GM19025 (cell line): ENCODE results near the gene ITGA7.

Experiments
- ATAC-seq: cut with Tn5 transposase; IDR thresholded peaks from one replicate; pipeline ENCODE4 v1.9.1; 2021; ENCODE audit warnings: mild to moderate bottlenecking, low read depth, moderate library complexity; ENCODE audit not compliant: unreplicated experiment

ITGA7 gene

DNA sequence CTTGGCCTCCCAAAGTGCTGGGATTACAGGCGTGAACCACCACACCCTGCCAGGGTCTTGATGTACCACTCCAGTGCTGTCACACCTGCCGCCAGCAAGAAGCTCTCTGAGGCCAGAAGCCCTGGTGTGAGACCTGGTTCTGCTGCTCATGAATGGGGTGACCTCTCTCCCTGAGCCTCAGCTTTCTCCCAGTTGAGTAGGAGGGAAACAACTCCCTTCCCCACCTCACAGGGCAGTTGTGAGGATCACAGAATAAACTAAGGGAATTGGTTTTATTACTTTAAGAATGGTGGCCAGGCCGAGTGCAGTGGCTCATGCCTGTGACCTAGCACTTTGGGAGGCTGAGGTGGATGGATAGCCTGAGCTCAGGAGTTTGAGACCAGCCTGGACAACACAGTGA lies 26.9 kb upstream of the ITGA7 start:
- no peak for ATAC-seq

DNA sequence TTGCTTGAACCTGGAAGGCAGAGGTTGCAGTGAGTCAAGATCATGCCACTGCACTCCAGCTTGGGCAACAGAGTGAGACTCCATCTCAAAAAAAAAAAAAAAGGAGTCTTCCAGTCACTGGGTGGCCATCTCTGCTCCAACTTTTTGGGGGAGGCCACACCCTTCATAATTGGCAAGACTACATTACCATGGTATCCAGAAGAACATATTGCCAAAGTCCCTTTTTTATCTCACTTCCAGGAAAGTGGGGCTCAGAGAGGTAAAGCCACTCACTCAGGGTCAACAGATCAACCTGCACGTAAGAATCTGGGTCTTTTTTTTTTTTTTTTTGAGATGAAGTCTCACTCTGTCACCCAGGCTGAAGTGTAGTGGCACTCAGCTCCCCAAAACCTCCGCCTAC lies 26.2 kb upstream of the ITGA7 start:
- ATAC-seq = no peak

DNA sequence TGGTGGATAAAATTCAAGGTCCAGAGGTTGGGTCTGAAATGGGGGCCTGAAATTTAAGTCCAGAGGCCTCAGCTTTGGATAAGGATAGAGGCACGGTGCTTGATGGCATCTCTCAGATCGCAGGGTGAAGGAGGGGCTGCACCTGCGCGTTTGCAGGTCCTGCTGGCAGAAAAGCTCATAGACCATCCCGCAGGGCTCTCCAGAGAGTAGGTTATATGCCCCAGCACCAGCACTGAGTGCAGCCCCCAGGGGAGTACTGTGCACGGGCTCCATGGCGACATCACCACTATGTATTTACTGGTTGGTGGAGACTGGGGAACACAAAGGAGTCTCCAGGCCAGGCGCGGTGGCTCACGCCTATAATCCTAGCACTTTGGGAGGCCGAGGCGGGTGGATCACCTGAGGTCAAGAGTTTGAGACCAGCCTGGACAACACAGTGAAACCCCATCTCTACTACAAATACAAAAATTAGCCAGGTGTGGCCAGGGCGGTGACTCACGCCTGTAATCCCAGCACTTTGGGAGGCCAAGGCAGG lies 25.4 kb upstream of the ITGA7 start:
- ATAC-seq = no peak

DNA sequence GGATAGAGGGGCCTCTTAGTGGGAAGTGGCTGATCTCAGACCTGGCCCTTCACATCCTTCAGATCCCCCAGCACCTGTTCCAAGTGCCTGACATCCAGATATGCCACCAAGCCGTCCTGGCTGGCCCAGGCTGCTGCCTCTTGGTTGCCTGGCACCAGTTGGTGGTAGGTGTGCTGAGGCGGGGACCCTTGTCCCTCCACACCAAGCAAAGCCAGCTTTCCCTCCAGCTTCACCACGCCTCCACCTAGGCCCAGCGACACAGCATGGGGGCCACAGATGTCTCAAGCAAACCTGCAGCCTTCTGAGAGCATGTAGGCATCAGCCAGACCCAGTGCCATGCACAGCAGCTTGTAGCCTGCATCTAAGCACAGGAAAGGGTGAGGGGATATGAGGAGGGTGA lies 24.6 kb upstream of the ITGA7 start:
- no peak for ATAC-seq

DNA sequence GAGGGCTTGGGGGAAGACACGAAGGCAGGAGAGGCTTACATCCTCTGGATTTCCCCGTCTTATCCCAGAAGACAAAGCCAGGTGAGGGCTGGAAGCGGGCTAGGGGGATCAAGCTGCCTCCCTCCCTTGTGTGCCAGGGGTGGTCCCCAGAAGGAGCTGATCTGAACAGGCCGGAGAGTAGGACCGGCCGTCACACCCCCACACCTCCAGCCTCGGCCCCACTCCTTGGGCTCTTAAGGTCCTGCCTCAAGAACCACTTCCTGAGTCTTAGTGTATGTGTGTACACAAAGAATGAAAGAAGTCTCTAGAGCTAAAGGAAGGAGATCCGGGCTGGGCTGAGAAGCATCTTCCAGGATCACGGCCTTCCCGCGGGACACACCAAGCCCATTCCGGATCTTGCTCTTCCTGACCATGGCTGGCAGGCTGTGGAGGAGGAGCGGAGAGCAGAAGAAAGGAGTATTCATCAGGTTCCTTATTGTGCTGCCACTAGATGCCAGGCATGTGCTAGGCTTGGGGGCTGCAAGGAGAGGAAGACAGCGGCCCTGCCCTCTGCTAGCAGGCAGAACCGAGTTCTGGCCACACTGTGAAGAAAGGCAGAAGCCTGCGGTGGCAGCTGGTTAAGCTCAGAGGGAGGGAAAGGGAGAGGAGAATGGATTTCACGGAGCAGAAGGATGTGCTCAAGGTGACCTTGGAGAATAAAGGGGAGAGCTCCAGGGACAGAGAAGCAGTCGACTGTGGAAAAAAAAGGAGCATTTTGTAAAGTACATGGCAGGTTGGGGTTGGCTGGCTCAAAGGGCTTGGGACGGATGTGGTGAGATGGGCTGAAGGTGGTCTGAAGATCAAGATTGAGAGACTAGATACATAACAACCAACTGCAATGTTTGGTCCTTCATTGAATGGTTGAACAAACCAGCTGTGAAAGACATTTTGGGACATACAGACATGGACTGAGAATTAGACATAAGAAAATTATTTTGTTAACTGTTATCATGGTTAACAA lies 22.4 kb upstream of the ITGA7 start:
- ATAC-seq = peak; percentile 31

DNA sequence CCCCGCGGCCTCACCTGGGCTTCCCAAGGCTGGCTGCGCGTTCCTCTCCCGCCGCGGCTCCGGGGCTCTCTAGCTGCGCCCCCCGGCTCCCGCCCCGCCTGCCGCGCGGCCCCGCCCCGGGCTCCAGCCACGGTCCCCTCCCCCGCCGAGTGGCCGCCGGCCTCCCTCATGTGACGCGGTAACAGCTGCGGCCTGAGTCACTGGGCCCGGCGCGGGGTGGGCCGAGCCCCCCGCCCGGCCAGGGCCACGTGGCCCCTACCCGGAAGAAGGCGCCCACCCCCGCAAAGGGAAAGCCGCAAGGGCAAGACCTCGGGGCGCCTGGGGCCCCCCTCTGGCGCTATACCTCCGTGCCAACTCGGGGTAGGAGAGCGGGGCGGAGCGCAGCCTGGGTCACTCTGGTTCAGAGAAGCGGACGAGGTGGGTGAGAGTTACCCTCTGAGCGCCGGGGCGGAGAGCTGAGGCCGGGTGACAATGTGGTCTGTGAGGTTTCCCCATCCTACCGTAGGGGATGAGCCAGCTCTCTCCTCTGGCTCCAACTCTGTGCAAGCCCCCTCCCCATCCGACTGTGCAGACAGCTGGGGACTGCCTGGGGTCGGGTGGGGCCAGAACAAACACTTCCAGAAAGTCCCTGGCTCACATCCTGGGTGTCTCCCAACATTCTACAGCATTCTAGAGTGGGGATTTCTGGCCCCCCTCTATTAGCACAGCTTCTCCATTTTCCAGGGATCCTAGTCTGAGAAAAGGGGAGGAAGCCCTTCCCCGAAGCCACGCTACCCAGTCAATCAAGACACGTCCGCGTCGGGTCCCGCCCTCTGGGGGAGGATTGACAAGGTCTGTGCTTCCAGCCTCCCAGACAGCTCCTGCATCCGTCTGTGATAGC lies 21.5 kb upstream of the ITGA7 start, which contains the start of gene CD63:
CD63 (minus strand) TSS at position 71 of the 880 bp plus-strand sequence. CDS start 668 bp downstream, outside the sequence.
- peak; percentile 71 for ATAC-seq

DNA sequence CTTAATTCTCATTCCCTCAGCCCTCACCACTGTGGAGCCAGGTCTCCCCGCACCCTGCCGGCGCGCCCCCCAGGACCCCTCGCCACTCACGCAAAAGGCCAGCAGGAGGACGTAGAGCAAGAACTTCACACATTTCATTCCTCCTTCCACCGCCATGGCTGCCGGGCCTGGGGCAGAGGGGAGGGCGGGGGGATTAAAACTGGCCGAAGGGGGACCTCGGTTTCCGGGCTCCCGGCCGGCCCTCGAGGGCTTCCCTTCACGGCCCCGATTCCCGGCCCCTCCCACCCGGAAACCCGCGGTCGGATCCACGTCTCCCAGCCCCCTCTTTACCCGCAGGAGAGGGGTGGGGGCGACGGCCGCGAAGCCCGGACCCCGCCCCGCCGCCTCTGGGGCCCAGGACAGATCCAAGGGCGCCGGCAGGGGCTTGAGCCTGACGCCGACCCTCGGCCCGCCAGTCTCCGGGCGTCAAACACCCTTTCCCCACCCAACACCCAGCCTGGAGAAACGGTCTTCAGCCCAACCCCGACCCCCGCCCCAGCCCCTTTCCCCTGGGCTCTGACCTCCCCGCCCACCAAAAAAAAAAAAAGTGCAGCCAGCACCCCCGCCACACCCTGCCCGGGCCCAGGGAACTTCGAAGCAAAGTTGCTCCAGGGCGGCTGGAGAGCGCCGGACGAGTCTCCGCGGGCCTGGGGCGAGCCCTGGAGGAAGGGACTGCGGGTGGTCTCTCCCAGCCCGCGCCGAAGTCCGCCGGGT lies 20.7 kb upstream of the ITGA7 start:
- ATAC-seq = peak; percentile 15

DNA sequence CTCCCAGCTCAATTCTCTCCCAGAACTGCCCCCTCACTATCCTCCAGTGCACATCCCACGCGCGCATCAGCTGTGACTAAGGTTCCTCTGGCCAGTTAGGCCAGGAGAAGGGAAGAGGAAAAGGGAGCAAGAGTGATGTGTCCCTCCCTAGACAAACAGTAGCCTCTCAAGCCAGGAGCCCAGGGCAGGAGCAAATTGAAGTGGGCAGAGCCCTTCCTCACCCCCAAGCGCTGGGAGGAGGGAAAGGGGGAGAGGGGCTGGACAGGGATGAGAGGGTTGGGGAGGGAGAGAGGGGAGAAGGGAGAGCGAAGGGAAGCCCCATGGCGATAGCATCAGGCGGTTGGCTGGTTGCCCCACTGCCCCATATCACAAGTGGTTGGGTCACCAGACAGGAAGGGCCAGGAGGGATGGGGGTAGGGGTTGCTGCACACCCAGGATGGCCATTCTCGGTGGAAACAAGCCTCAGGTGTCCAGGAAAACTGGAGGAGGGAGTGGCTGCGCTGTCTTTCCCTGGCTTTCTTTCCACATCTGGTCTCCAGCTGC lies 20.0 kb upstream of the ITGA7 start:
- no peak for ATAC-seq

DNA sequence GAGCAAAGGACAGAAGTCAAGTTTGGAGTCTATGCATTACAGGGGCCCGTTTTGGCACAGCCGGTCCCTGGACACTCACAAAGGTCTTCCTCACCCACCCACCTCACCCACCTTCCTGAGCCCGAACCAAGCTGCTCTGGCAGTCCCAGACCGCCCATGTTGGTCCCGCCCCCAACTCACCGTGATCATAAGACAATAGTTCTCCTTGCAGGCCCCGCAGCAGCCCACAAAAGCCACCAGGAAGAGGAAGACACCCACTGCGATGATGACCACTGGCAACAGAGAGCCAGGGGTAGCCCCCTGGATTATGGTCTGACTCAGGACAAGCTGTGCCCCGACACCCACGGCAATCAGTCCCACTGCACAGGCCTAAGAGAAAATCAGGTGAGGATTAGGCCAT lies 19.3 kb upstream of the ITGA7 start:
- no peak for ATAC-seq

DNA sequence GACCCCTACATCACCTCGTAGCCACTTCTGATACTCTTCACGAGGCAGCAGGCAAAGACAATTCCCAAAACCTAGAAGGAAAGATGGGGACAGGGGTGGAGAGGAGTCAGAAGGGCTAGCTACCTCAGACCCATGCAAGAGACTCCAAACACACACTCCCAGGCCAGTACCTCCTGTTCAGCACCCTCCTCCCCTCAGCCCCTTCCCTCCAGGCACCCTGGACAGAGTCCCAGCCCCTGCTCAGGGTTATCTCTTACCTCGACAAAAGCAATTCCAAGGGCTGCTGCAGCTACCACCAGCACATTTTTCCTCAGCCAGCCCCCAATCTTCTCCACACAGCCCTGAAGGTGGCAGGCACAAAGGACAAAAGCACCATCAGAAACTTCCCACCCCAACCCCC lies 17.9 kb upstream of the ITGA7 start:
- ATAC-seq = no peak

DNA sequence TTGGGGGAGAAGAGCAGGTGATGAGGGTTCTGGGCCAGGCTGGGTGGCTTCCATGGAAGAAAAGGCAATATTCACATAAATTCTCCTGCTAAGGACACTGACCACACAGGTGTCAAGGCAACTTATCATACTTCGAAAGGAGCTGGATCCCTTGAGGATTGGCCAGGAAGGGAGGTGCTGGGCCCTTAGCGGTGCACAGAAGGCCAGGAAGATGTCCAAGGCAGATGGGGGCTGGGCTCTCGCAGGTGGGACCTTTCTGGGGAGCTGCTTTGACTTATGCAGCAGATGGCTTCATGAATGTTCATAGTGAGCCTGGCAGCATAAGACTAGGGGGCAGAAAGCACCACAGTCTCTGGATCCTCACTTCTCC lies 17.2 kb upstream of the ITGA7 start:
- ATAC-seq = no peak

DNA sequence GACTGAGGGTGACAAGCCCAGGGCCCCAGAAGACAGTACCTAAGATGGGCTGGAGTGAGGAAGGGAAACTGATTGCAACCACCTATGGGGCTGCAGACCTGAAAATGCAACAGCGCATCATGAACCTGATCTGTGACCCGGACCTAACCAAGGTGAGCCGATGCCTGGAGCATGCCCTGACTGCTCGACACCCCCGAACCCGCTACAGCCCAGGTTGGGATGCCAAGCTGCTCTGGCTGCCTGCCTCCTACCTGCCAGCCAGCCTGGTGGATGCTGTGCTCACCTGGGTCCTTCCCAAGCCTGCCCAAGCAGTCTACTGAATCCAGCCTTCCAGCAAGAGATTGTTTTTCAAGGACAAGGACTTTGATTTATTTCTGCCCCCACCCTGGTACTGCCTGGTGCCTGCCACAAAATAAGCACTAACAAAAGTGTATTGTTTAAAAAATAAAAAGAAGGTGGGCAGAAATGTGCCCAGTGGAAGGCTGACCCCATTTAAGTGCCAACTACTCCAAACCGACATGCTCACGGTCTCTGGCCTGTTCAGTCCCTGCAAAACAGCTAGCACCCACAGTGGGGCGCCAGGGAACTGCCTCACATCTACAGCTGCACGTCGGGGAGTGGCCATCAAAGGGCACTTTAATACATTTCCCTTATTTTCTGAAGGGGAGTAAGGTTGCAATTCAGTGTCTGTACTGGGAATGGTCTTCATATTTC lies 16.7 kb upstream of the ITGA7 start:
- no peak for ATAC-seq

DNA sequence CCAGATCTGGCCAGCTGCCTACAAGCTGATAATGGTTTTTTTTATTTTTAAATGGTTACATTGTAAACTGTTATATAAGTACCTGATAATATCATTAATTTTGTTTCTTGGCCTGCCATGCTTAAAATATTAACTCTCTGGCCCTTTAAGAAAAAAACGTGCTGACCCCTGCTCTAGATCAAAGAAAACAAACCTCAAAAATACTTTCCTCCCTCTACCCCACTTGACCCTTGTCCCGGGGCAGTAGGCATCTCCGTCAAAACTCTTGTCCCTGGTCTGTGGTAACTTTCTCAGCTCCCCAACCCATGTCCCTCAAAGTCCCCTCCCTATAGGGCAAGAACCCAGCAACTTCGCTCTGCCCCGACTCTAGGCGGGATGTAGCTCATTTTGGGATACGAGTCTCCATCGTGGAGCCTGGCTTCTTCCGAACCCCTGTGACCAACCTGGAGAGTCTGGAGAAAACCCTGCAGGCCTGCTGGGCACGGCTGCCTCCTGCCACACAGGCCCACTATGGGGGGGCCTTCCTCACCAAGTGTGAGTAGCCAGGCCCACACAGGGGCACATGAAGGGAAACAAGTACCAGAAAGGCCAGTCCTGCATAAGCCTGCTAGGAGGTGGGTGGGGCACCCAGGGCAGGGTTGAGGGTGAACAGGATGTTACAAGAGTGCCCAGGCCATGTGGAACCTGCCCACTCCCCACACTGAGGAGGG lies 16.0 kb upstream of the ITGA7 start:
- ATAC-seq = no peak

DNA sequence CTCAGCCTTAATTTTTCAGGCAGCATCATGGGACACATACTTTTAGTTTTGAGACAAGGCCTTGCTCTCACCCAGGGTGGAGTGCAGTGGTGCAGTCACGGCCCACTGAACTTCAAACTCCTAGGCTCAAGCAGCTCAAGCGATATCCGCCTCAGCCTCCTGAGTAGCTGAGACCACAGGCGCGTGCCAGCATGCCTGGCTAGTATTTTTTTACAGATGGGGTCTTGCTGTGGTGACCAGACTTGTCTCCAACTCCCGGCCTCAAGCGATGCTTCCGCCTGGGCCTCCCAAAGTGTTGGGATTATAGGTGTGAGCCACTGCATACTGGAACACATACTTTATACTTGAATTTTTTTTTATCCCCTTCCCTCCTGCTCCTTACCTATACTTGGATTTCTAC lies 15.2 kb upstream of the ITGA7 start:
- ATAC-seq = no peak

DNA sequence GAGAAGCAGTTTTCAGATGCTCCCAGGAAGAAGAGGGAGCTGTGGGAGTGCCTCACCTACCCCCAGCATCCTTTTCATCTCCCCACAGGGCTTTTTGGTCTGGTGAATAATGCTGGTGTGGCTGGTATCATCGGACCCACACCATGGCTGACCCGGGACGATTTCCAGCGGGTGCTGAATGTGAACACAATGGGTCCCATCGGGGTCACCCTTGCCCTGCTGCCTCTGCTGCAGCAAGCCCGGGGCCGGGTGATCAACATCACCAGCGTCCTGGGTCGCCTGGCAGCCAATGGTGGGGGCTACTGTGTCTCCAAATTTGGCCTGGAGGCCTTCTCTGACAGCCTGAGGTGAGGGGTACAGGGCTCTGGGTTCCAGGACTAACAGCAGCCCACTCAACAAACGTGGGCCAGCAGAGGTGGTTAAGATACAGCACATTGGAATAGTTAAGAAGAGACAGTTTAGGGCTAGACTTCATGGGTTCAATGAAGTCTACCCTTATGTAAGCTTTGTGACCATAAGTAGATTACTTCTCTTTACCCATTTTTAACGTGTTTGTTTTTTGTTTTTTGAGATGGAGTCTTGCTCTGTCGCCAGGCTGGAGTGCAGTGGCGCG lies 14.0 kb upstream of the ITGA7 start:
- no peak for ATAC-seq

DNA sequence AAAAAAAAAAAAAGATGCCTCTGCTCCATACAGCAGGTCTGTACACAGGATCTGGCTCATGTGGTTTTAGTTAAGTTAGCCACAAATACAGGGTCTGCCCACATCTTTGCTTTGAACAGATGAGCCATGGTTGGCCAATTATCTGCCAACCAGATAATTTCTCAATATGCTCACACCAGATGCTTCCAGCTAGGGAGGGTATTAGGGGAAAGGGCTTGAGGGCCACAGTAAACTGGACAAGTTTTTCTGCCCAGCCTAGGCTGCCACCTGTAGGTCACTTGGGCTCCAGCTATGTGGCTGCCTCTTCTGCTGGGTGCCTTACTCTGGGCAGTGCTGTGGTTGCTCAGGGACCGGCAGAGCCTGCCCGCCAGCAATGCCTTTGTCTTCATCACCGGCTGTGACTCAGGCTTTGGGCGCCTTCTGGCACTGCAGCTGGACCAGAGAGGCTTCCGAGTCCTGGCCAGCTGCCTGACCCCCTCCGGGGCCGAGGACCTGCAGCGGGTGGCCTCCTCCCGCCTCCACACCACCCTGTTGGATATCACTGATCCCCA lies 13.3 kb upstream of the ITGA7 start:
- no peak for ATAC-seq

DNA sequence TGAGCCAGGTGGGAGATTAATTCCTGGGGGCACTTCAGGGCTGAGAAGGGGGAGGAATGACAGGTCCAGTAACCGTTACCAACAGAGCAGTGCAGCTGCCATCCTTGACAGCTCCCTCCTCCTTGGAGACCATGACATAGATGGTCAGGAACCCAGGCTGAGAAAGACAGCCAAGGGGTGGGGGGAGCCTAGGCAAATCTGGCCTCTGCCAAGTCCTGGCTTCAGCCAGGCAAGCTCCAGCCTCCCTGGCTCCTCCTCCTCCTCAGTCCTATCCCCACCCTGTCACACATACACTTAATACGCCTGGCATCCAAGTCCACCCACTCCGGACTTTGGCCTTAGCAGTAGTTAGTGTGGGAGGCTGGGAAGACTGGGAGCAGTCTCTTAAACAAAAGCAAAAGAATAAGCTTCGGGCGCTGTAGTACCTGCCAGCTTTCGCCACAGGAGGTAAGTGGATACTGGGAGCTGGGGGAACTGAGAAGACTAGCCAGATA lies 12.4 kb upstream of the ITGA7 start, which contains the start of gene RDH5:
RDH5 (plus strand) TSS at position 323 of the 494 bp plus-strand sequence. CDS start 792 bp downstream, outside the sequence.
- no peak for ATAC-seq

DNA sequence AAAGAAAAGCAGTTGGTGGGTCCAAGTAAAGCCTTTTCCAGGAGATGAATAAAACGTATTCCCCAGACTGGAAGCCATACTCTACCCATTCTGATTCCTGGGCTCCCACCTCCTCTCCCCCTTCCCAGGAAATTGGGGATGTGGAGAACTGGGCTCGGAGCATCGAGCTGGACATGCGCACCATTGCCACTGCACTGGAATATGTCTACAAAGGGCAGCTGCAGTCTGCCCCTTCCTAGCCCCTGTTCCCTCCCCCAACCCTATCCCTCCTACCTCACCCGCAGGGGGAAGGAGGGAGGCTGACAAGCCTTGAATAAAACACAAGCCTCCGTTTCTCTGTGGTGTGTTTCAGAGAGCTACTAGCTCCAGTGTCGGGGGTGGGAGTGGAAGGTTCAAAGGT lies 11.7 kb upstream of the ITGA7 start:
- no peak for ATAC-seq
